ENCODE data around the gene RIGI.
A peak's percentile ranks its signal among the peaks of the same experiment; 100 is the strongest.
"Not testable (repeated sequence)": the region's sequence is repeated elsewhere in the genome, so short reads cannot be mapped to it uniquely, and the experiment has no call there.

The RIGI gene

DNA sequence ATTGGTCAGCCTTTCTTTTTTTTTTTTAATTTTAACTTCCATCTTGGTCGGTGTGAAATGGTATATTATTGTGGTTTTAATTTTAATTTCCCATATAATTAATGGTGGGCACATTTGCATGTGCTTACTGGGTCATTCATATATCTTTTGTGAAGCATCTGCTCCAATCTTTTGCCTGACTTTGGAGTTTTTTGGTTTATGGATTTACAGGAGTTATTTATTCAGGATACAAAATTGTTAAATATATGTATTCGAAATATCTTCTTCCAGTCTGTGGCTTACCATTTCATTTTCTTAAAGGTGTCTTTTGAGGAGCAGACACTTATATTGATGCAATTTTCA, 682 bp upstream of the RIGI start:
- DNase-seq (ENCODE audit: low read depth), result no peak

DNA sequence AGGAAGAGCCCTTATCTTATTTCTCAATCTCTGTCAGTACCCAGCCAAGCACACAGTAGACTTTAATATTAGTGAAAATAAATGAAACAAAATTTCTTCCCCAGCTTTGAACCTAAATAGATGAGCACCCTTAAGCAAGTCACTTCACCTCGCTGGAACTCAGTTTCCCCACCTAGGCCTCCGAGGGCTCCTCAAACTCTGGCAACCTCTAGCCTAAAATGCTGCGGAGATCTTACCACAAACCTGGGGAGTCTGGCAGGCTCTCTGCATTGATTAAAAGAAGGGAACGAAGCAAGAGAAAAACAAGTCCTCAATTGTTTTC, 326 bp downstream of the RIGI start:
- DNase-seq (ENCODE audit: low read depth), result no peak

DNA sequence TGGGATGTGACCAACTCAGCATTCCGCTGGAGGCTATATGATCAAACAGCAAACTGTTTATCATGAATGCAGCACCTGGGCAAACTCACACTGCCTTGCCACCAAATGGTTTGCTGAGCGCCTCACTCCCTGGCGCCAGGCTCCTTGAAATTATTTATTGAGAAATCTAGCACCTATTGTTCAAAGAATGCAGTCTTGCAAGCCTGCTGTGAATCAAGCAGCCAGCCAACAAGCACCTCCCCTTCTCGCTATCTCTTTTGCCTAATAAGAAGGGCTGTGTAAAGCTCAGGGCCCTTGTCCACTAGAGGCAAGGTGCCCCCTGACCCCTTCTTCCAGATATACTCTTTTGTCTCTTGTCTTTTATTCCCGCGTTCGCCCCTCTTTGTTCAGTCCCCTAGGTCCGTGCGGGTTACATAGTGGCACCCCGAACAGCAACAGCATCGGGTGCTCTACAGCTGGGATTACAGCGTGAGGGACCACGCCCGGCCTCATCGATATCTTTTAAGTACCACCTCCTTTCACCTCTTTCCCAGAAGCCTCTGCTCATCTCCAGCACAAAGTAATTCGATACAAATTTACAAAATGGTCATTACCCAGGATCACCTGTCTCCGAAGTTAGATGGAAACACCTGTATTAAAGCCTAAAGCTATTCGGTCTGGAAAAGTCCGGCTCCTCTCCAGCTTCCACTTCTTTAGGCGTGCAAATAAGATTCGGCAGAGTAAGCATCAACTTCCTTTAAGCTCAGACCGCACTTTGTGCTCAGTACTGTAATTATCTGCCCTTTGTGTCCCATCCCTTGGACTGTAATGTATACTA, 896 bp downstream of the RIGI start:
- DNase-seq (ENCODE audit: low read depth), result no peak

DNA sequence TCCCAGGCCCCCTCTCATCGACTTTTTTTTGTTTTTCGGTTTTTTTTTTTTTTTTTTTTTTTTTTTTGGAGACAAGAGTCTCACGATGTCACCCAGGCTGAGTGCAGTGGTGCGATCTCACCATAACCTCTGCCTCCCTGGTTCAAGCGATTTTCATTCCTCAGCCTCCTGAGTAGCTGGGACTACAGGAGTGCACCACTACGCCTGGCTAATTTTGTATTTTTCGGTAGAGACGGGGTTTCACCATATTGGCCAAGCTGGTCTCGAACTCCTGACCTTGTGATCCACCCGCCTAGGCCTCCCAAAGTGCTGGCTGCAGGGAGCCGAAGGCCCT, 1.5 kb downstream of the RIGI start:
- DNase-seq (ENCODE audit: low read depth), result not testable (repeated sequence)

DNA sequence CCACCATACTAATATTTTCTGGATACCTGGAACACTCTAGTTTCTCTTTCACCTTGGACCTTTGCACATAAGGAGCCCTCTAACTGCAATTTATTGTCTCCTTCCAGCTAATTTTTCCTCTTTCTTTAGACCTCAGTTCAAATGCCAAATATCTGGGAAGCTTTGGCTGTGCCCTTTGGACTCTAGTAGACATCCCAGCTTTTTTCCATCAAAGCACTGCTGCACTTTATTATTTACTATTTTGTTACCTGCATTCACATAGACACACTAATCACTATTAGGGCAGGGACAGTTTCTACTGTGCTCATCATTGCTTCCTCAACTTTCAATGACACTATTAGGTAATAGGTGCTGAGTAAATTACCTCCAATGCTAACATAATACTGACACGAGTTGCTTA, 2.1 kb downstream of the RIGI start:
- no peak for DNase-seq (ENCODE audit: low read depth)

DNA sequence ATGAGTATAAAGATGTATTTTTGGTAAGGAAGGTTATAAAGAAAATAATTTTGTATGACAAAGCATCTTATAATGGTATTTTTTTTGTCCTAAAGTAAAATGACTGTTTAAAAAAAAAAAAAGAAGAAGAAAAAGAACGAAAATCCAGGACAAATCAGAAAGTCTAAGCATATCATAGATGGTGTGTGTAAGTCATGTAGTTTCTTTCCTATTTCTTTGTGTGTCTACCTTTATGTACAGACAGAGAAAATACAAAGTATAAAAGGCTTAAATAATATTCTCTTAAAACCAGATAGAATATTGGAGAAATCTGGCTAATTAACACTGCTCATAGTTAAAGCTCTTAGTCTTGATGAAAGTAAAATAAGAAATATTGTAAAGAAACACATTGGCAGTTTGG, 7.7 kb downstream of the RIGI start:
- DNase-seq (ENCODE audit: low read depth), result no peak

DNA sequence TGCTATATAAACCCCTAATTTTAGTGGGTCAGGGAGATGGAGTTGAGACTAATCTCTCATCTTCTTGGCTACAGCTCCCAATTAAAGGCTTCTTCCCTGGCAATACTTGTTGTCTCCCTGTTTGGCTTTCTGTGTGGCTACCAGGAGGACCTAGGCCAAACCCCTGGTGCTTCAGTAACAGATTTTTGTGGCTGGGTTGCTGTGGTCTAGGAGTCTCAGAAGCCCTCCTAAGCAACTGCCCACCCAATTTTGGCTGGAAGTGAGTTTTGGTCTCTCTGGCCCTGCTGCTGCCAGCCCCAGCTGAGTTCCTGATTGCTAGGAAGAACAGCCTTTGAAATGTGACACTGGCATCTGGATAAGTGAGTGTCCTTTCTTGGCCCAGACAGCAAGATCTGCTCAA, 9.8 kb downstream of the RIGI start:
- no peak for DNase-seq (ENCODE audit: low read depth)

DNA sequence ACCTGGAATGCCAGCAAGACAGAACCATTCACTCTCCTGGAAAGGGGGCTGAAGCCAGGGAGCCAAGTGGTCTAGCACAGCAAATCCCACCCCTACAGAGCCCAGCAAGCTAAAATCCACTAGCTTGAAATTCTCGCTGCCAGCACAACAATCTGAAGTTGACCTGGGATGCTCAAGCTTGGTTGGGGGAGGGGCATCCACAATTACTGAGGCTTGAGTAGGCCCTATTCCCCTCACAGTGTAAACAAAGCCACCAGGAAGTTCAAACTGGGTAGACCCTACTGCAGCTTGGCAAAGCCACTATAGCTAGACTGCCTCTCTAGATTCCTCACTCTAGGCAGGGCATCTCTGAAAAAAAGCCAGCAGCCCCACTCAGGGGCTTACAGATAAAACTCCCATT, 17.3 kb downstream of the RIGI start:
- DNase-seq (ENCODE audit: low read depth), result no peak

DNA sequence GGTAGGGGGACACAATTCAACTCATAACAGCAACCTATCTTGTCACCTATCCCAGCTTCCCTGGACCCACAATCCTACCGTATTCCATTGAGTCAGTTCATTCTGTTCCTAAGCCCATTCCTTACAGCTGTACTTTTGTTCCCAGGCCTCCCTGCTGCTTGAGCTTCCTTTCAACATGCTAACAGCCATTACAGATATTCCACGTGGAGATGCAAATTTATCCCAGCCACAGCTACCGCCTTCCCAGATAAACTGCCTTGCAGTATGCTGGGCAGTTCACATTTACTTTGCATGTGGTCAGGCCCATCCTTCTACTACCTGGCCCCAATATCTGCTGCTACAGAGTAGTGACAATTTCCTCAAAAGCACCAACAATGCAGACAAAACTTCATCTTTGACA, 23.0 kb downstream of the RIGI start:
- no peak for DNase-seq (ENCODE audit: low read depth)

DNA sequence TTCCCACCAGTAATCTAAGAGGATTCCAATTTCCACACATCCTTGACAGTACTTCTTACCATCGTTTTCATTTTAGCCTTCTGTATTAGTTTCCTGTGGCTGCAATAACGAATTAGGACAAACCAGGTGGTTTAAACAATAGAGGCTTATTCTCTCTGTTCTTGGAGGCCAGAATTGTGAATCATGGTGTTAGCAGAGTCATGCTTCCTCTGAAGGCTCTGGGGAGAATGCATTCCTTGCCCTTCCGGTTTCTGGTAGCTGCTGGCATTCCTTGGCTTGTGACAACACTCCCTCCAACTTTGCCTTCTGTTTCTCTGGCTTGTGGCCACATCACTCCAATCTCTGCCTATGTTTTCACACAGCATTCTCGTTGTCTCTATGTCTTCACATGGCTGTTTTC, 23.5 kb downstream of the RIGI start:
- DNase-seq (ENCODE audit: low read depth), result peak; percentile 26

DNA sequence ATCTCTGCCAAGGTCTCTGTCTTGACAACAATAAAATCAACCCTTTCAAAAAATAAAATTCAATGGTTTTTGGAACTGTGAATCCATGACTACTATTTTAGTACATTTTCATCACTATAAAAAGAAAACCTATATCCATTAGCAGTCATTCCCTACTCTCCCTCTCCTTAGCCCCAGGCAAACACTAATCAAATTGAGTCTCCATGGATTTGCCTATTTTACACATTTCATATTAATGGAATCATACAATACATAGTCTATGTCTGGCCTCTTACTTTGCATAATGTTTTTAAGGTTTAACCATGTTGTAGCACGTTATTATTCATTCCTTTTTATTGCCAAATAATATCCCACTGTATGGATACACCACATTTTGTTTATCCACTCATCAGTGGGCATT, 24.1 kb downstream of the RIGI start:
- no peak for DNase-seq (ENCODE audit: low read depth)

DNA sequence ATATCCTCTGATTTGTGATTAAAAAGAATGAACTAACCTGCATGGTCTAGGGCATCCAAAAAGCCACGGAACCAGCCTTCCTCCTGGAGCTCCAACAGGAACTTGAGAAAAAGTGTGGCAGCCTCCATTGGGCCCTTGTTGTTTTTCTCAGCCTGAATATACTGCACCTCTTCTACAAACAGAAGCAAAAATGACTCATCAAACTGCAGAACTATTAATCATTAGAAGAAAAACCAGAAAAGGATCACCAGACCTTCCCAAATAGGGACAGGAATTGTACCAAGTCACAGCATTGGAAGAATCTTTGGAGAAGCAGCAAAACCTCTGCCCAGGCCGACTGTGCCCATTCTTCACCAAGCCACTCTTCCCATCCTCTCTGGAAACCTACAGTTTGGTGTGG, 25.2 kb downstream of the RIGI start:
- DNase-seq (ENCODE audit: low read depth), result no peak

DNA sequence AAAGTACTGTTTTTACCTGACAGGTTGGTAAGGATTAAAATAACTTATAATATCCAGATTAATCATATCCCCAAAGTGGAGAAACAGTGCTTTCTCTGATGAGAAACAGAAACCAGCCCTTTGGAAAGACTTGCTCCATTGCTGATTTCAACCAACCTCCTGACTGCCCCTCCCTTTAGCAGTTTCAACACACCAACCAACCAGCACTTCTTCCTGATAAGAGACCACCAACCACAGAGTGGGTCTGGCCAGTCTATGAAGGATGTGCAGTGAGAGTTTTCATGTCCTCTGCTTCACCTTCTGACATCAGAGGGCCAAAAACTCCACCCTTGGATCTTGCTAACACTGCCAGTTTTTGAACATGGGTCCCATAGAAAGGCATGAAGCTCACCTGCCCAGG, 28.1 kb downstream of the RIGI start:
- DNase-seq (ENCODE audit: low read depth), result no peak

DNA sequence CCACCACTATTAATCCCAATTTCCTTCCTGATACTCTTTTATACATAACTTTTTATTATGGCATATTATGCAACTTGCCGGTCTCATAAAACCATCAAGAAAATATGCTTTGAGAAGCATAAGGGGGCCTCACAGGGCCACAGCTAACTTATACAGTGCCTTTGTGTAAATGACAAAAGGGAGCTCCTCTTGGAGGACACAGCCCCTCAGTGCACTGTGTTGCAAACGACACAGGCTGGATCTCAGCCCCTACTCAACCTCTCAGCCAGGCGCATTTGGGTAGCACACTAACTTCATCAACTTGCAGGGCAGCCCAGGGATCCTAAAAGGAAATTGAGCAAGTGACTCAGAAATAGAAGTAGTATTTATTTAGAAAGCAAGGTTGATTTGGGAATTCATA, 35.4 kb downstream of the RIGI start:
- no peak for DNase-seq (ENCODE audit: low read depth)

DNA sequence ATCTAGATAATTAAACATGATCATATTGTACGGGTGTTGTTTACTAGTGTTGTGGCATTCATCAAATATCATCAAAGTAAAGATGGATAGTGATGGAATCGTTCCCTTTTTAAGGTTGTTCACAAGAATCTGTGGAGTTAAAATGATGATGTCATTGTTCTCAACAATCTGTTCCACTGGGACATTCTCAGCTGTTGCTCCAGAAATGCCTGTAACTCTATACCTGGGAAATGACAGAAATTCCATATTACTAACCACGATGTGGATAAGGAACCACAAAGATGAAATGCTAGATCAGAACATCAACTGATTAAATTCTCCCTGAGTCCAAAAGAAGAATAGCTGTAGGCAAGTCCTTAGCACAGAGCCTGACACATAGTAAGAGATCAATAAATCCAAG, 38.0 kb downstream of the RIGI start:
- no peak for DNase-seq (ENCODE audit: low read depth)

DNA sequence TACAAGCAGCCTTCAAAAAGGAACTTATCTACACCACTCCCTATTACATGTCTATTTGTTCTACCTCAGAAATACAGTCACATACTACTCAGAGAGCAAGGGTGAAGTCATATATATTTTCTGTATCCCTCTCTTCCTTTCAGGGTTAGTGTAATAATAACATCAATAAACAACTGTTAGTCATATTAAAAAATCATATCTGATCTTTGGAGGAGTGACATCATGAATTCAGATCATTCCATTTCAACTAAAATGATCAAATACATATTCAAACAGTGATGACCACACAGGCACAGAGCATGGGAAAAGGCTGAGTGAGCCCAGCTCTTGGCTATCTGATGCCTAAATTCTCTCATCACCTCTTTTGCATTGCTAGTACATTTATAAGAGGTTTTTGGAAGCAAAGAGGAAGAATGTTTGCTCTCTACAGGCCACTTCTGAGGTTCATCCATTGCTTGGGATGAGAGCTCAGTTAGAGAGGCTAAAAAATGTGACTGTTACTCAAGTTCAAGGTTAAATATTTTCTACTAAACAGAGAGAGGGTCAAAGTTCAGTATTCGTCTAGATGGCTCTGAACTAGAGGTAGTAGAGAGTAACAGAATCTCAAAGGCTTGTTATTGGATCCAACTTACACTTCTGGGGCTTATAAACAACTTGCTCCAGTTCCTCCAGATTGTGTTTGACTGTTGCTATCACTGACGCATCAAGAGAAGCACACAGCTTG, 39.0 kb downstream of the RIGI start:
- no peak for DNase-seq (ENCODE audit: low read depth)

DNA sequence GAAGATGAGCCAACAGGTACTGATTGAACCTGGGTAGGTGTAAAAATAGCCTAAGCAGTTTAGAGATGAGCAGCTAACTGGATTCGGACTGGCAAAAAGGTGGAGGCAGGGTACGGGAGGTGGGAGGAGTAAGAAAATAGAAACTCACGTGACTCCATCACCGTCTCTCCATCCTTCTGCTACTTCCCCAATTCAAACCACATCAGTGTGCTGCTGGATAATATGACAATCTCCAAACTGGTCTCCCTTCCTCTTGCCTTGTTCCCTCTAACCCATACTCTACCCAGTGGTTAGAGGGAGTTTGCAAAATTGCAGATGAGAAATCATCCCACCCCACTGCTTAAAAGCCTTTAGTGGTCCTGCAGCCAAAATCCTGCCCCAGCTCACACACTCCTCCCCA, 42.7 kb downstream of the RIGI start:
- no peak for DNase-seq (ENCODE audit: low read depth)

All from fibroblast of the conjunctiva (primary cell).